Stimulated activated CD4-positive, alpha-beta T cell treated with anti-CD3 and anti-CD28 coated beads, Interleukin-12 subunit alpha, Interleukin-12 subunit beta, amount 100 ng/mL, for 24 hours (primary cell): ENCODE data around the gene FBXO15.

Experiments
- DNase-seq, 2 experiments: peaks; one replicate each; pipeline ENCODE4 v3.0.0-alpha.2; 2020; ENCODE audit warnings: low read depth in 2 of 2

FBXO15 gene

GRCh38 chr18:74063023-74063422, 84.6 kb downstream of the FBXO15 start:
- DNase-seq = peak in 1 of 2 experiments; percentile 36

GRCh38 chr18:74062037-74062436, 85.6 kb downstream of the FBXO15 start:
- no peak for DNase-seq

- DNase-seq = no peak
Measured at GRCh38 chr18:74060579-74060978, 87.1 kb downstream of the FBXO15 start.

- DNase-seq = no peak
Measured at GRCh38 chr18:74050807-74051206, 96.8 kb downstream of the FBXO15 start.

- peak; percentile 59 to 70 for DNase-seq
Measured at GRCh38 chr18:74040459-74041332, 106.9 kb downstream of the FBXO15 start.

GRCh38 chr18:74040008-74040407, 107.6 kb downstream of the FBXO15 start:
- no peak for DNase-seq

GRCh38 chr18:74029161-74029560, 118.5 kb downstream of the FBXO15 start:
- no peak for DNase-seq
